ENCODE measurements around the gene WDR18.

WDR18 gene

GRCh38 chr19:1041835-1042685 is 57.9 kb downstream of the WDR18 start:
- no peak for DNase-seq (ENCODE audit: low read depth)
- no peak for TF ChIP-seq CTCF (IDR thresholded peaks at IDR 0.05; ENCODE audit: control insufficient read depth, extremely low read depth, insufficient read depth)

GRCh38 chr19:1042689-1043511 is 58.8 kb downstream of the WDR18 start:
- no peak for TF ChIP-seq CTCF (IDR thresholded peaks at IDR 0.05; ENCODE audit: control insufficient read depth, extremely low read depth, insufficient read depth)
- H3K4me3 ChIP-seq (ENCODE audit: low read depth, low read length): no peak overlapping the region
- DNase-seq (ENCODE audit: low read depth): no peak

More at GRCh38 chr19:1041835-1042685, 57.9 kb downstream of the WDR18 start:
- H3K4me3 ChIP-seq (ENCODE audit: low read depth, low read length): no peak overlapping the region
